ENCODE data around the gene GPER1.
"Not testable (repeated sequence)": the region's sequence is repeated elsewhere in the genome, so short reads cannot be mapped to it uniquely, and the experiment has no call there.

Gene GPER1

DNA sequence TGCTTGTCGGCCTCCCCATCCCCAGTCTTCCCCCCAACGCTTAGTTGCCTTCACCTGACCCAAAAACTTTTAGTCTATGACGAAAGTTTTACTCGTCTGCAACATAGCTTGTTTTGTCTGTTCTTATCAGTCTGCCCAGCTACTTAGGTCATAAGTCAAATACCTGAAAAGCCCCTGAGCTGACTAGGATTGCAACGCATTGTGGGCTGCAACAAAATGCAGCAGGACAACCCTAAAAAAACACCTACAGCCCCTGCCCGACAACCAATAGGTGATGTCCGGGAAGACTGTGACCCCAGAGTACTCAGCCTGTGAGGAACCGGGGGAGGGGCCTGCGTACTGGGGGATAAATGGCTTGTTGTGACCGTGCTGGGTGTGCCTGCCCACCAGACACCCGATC lies 19.3 kb upstream of the GPER1 start:
- DNase-seq (ENCODE audit: low spot score): no peak

DNA sequence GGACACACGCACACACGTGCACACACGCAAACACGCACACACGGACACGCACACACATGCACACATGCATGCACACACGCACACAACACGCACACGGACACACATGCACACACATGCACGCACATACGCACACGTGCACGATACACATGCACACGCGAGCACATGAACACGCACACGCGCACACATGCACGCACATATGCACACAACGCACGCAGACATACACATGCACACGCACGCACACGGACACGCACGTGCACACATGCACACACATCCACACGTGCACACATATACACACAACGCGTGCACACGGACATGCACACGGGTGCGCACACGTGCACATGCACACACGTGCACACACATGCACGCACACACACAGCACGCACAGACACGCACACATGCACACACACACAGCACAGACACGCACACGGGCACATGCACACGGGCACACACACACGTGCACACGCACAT lies 17.3 kb upstream of the GPER1 start:
- DNase-seq (ENCODE audit: low spot score): no peak

GRCh38 chr7:1071731-1072254 lies 16.1 kb upstream of the GPER1 start:
- no peak for DNase-seq (ENCODE audit: low spot score)

GRCh38 chr7:1073142-1073977 lies 14.6 kb upstream of the GPER1 start:
- DNase-seq (ENCODE audit: low spot score): peak; percentile 65

DNA sequence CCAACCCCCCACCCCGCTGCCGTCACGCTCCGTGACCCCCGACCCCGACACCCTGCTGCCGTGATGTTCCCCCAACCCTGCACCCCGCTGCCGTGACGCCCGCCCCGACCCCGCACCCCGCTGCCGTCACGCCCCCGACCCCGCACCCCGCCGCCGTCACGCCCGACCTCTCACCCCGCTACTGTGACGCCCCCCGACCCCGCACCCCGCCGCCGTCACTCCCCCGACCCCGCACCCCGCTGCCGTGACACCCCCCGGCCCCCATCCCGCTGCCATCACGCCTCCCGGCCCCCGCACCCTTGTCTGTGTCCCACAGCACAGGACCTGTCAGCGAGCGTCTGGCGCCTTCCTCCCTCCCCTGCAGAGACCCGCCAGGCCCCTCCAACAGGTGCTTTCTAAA lies 13.9 kb upstream of the GPER1 start:
- DNase-seq (ENCODE audit: low spot score): not testable (repeated sequence)

GRCh38 chr7:1074593-1075431 lies 13.1 kb upstream of the GPER1 start:
- no peak for DNase-seq (ENCODE audit: low spot score)

DNA sequence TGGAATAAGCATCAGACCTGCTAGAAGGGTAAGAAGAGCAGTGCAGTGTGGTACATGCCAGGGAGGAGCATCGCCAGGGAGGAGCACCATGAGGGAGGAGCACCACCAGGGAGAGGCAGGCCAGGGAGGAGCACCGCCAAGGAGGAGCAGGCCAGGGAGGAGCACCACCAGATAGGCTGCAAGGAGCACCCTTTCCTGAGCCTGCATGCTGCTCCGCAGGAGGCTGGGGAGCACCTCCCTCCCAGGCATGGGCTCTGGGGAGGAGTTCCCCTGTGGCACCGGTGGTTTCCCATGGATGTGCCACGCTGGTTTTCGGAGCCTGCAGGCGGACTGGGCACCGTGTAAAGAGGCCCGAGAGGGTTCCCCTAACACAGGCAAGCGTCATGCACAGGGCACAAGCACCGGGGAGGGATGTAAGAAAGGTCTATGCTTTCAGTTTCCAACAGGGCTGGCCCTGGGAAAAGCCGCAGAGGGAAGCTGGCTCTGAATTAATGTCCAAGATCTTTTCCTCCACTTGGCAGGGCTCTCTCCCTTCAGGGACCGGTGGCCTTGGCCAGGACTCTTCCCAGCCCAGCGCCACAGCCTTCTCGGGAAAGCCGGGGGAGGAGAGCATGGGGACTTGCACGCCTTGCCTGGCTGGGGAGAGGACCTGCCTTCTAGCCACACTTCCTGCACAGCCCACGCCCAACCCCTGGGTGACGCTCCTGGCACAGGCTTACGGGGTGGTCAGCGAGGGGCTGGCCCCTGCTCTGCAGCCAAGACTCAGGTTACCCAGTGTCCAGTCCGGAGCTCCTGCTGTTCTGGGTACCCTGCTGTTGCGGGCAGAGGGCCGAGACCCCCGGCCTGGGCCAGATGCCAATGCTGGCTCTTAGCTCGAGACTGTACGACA lies 11.5 kb upstream of the GPER1 start:
- DNase-seq (ENCODE audit: low spot score): no peak

DNA sequence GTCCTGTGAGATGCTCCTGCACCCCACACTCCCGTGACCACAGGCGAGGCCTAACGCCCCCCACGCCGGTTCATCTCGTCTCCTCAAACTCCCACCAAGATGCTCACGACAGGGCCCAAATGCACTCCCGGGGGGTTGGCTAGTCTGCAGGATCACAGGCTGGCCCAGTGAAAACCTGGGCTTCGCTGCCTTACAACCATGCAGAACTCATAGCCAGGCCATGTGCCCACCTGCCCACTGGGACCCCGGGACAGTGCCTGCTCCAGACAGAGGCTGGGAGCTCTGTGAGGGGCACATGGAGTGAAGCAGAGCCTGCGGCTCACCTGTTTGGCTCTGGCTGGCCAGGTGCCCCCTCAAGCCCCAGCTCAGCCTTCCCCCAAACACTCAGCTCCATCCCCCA lies 9.4 kb upstream of the GPER1 start:
- no peak for DNase-seq (ENCODE audit: low spot score)

- no peak for DNase-seq (ENCODE audit: low spot score)
Observed at GRCh38 chr7:1078985-1079384, 8.9 kb upstream of the GPER1 start.

DNA sequence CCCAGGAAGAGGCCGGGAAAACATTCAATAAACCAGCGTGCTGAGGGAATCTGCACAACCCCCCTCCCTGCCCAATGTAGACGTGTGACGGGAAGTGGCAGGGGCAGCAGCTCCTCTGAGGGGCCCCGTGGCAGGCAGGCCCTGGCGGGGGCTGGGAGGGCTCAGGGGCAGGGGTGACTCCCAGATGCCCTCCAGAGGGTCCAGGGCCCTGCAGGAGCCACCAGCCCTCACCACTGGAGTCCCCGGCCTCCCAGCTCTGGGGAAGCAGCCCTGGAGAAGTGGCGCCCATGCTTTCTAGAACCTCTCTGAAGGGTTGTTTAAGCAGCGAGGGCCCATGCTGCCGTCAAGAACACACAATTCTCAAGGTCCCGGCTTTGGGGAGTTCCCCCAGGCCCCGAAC lies 8.4 kb upstream of the GPER1 start:
- no peak for DNase-seq (ENCODE audit: low spot score)

DNA sequence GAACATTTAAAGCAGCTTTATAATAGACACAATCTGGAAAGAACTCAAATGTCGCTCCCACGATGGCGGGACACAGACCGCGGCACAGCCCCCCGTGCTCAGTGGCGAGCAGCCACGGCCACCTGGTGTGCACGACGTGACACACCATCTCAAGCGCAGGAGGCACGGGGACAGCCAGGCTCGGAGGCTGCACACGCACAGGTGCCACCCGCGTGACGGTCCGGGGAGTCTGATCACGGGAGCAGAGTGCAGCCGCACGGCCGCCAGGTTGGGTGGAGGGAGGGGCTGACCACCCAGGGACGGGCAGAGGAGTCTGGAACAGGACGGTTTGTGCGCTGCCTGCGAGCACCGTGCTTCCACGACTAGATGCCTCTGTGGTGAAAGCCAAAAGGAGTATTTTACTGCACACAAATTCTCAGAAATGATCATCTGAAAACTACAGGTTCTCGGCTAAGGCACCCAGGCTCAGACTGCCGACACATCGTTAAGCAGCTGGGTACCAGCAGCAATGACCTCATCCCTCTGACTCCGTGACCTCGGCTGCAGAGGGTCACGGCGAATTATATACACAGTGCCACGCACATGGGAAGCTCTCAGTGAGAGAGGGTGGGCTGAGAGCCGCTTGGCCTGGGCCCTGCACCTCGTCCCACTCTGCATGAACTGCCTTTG lies 7.5 kb upstream of the GPER1 start:
- no peak for DNase-seq (ENCODE audit: low spot score)

DNA sequence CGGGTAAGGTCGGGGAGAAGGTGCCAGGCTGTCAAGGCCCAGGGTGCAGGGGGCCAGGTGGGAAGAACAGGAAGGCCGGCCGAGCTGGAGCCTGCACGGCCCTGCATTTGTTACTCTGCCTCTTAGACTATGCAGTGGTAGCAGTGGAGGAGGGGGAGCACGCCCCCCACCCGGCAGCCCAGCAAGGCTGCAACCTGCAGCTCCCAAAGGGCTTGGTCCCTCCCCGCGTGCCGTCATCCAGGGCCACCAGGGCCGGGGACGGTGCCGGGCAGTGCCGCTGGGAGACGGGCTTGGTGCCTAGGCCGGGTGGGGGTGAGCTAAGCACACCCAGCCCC lies 7.0 kb upstream of the GPER1 start:
- no peak for DNase-seq (ENCODE audit: low spot score)

DNA sequence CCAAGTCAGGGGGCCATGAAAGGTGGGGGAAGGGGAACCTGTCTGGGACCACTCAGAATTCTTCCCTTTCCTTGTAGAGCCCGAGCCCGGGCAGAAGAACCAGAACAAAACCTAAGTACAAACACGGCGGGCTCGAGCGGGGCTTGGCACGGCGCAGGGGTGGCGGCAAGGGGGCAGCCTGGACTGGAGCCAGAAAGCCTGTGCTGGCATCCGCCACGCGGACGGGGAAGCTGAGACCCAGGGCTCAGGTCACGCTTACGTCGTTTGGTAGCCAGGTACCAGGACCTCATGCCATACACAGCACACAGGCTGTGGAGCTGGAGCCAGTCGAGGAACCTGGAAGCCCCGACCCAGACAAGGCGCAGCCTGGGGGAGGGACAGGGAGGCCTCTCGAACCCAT lies 6.6 kb upstream of the GPER1 start:
- no peak for DNase-seq (ENCODE audit: low spot score)

DNA sequence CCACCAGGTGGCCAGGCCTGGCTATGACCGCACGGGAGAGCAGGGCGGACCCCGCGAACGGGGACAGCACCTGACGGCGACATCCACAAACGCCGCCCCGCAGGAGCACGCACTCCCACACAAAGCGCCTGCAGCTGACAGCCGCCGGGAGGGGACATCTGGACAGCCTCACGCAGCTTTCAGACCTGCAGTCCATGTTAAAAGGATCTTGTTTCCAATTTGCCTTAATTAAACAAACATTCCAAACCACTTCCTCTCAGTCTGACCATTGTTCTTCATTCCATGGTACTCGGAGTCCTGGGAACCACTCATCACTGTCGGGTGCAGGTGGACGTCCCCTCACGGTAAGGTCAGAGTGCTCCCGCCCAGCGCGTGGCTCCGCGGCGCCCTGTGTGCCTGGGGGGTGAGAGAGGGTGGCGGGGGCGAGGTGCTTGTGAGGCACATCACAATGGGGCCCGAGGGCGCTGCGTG lies 5.9 kb upstream of the GPER1 start:
- no peak for DNase-seq (ENCODE audit: low spot score)

DNA sequence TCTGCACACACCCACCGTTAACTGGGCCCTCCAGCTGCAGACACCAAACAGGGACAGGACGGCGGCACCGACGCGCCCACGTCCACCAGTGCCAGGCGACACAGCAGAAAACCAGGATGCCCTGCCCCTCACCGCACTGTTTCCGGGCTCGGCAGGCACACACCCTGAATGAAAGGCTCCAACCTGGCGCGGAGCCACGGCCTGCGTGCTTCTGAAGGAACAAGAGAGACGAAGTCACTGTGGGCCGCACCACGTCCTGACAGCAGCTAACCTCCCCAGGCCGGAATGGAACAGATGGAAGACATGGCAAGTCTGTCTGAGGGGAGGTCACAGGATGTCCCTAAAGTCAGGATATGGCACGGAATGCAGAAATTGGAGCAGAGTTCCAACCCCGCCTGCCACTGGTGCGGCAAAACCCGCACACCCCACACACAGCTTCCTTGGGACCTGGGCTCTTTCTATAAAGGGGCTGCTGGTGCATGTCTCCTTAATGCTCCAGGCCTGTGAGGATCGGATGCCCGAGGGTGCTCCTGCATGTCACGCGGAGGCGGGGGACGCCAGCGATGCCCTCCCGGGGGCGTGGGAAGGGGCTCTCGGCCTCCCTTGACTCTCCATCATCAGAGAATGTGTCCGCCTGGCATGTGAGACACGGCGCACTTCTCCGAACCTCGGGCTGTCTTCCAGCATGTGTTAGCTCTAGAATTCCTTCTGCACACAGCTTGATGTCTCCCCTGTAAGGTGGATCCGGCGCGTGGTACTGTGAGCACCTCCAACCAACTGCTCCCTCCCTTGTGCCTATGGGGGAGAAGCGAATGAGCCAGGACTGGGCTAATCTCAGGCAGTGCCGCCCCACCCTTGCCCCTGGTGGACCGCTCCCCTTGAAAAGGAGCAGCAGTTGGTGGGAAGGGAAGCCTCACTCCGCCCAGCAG lies 3.9 kb upstream of the GPER1 start:
- DNase-seq (ENCODE audit: low spot score): no peak

DNA sequence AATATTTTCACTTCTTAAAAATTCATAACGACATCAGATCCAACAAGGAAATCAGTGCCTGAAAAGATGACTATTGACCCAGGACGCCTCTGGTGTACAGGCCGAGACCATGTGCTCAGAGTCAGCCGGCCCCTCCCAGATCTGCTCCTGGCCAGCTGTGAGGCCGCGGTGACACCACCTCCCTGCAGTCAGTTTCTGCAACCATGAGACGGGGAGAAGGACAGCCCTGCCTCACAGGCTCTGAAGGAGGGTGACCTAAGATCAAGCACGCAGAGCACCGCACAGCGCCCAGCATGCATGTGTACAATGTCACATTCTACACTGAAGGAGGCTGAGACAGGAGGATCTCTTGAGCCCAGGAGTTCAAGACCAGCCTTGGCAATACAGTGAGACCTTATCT lies 2.6 kb upstream of the GPER1 start:
- DNase-seq (ENCODE audit: low spot score): no peak

GRCh38 chr7:1085910-1086421 lies 1.9 kb upstream of the GPER1 start:
- no peak for DNase-seq (ENCODE audit: low spot score)

GRCh38 chr7:1086588-1087464 lies 1.1 kb upstream of the GPER1 start:
- DNase-seq (ENCODE audit: low spot score): peak; percentile 93

GRCh38 chr7:1087465-1087814 lies 473 bp upstream of the GPER1 start:
- no peak for DNase-seq (ENCODE audit: low spot score)
